Activated T-cell treated with anti-CD3 and anti-CD28 coated beads, Interleukin-2, amount 50 U/mL, for 1 hour (primary cell): Measurements from ENCODE around the gene OST4.

ENCODE experiments used
- DNase-seq: peaks from one replicate; pipeline ENCODE4 v3.0.0-alpha.2; 2020

The OST4 gene

DNA sequence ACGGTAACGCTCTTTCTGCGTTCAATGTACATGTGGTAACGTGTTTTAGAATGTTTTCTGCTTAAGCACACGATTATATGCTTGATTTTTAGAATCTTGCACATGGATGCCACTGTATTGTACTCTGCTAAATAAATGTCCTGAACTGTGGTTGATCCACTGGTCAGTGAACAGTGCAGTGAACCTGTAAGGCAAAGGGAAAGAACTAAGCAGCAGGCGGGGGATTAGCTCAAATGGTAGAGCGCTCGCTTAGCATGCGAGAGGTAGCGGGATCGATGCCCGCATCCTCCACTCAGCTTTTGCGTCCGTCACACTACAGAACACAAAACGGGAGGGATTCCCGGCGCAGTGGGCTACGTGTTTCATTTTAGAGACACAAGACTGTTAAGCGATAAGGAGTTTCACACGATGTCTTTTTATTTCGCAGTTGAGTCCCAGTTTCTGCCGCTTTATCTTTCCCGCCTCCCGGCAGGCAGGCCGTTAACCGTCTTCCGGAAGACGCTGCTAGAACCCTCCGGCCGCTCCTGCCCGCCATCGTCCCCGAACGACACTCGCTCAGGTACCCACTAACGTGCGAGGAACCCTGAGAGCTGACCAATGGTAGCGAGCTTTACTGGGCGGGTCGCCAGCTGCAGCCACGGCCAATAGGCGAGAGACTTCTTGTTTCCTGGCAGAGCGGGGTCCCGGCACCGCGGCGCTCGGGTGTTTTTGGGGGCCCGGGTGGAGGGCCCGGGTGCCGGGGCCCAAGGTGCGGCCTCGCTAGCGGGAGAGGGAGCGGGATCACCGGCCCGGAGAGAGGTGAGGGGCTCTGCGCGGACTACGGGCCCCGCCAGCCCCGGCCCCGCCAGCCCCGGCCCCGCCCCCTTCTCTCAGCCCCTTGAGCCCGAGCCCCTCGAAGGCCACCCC is 20.2 kb downstream of the OST4 start, which contains the start of gene AGBL5:
Gene AGBL5, plus strand, starts transcription at position 673 of the 906 bp plus-strand sequence. CDS start 1,291 bp downstream, outside the sequence.
- peak; percentile 99 for DNase-seq

DNA sequence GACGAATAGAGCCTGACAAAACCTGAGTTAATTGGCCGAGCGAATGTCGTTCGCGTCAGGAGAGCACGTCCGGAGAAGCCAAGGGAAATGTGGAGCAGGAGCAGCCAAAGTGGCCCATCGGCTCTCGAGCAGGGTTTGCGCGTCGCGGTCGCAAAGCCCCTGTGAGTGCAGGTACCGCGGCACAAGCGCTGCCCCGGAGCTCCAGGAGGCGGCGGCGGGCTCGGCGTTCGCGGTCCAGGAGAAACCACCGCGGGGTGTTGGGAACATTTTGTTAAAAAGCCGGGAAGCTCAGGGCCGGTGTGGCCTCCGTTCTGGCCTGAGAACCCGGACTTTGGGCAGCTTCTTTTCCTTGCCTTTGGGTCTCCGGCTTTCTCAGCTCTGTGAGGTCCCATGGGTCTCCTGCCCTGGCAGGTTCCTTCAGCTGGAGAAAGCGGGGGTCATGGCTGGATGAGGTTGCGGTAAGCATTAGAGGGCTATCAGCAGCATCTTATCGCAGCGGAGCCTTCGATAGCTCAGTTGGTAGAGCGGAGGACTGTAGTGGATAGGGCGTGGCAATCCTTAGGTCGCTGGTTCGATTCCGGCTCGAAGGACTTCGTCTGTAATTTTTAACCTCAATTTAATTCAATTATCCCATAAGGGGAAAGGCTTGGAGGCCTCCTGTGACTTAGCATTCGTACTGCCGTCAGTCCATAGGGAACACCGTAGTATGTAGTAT is 21.0 kb downstream of the OST4 start:
- DNase-seq, result peak; percentile 96

DNA sequence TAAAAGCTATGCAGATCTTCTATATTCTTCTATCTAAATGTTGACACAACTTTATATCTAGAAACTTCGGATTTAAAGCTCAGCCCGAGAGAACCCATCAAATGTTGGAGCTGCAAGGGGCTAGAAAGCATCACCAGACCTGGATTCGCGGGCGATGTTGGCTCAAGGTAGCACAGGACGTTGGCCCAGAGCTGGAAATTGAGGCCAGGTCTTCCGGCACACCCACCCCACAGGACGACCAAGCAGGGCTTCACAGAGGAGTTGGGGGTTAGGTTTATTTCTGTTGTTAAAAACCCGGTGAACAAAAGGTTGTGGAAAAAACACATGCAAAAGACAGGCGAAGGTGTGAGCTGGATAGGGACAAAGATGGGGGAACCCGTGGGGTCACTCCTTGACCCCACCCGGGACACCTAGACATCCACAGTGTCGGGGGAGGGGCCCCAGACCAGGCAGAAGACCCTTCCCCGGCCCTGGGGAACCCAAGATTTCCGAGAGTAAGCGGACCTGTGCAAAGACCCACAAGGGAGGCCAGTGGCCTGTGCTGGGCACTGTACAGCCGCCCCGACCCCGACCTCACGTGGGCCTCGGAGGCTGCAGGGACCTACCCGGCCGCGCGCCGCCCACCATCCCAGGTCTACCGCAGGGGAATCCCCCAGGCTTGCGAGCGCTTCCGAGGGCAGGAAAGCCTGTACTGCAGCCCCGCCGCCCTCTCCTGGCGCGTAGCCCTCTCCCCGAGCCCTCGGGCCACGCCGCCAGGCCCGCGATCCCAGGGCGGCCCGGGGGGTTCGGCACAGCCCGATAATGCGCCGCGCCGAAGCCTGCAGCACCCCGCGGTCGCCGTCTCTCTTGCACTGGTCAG is 21.8 kb downstream of the OST4 start:
- DNase-seq, result no peak

DNA sequence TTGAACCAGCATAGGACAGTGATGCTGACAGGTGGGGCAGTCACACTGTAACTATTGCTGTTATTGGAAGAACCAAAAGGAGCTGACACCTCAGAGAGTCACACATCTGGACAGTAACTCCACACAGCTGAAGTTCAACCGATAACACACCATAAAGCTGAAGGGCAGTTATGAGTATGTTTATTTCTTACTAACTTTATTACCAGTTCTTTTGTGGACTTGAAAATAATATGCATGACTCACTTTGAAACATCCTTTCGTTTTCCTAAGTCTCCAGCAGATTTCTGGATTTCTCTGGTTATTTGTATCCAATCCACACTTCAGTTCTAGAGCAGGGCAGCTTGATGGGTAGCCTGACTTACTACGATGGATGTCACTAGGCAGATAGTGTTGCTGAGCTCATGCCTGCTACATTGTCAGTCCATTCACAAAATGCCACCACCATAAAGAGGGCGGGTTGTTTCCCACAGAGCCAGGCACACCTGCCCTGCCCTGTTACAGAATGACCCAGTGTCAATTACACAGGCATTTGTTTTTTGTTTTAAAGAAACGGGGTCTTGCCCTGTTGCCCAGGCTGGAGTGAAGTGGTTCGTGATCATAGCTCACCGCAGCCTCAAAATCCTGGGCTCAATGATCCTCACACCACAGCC is 28.3 kb downstream of the OST4 start:
- DNase-seq, result no peak

DNA sequence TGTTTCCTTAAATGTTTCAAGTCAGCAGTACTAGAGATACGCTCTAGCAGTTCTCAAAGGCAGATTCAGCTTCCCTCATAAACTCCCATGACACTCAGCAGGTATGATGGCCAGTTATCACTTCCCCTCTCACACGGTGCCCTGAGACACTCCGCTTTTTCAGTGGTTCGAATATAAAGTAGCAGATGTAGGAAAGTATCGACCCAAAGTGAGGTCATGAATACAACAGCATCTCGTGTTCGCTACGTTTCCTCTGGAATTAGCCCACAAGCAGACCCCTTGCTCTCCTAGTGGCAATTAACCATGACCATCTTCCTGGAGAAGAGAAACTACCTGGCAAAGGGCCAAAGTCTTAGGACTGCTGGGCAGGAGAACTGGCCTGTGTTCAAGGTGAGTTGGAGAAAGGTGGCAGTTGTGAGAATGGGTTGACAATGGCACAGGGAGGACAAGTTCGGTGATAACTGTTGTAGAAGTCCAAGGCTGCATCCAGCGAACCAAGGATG is 29.2 kb downstream of the OST4 start:
- DNase-seq, result no peak

DNA sequence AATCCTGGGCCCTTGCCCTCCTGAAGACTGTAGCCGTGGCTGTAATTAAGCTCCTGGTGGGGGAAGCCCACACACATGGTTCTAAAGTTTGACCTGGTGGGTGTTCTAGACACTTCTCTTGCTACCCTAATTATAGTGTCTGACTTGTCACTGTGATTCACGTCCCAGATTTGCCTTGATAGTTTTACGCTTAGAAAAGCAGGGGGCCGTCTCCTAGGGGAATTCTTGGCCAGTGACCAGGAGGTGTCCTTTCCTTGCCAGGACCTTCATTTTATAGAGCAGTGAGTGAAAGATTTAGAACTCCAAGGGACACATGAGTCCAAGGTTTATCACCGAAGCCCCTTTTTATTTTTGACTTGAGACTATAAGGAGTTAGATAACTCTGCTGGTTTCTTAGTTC is 29.7 kb downstream of the OST4 start:
- DNase-seq, result no peak

DNA sequence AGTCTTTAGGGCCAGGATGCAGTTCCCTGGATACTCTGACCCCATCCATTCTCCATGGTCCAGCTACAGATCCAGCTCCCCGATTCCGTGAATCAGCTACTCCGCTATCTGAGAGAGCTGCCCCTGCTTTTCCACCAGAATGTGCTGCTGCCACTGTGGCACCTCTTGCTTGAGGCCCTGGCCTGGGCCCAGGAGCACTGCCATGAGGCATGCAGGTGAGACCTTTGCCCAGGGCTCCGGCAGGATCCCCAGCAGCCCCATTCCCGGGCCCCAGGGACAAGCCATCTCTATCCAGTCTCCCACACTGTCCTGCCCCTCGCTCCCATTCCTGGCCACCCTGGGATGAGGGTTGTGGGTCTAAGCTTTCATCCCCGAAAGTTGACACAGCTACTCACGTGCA is 31.2 kb downstream of the OST4 start:
- DNase-seq, result no peak

DNA sequence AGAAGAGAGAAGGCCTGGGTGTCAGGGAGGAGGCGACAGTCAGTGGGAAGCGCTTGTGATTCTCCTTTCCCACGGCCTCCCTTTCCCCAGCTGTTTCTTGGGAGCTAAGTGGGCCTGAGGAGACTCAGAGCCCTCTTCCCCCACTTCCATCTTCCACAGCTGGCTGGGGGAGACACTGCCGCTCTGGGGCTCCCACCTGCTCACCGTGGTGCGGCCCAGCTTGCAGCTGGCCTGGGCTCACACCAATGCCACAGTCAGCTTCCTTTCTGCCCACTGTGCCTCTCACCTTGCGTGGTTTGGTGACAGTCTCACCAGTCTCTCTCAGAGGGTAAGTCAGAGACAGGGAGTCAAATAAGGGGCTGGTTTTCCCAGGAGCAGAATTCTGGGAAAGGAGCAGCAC is 31.6 kb downstream of the OST4 start:
- no peak for DNase-seq

DNA sequence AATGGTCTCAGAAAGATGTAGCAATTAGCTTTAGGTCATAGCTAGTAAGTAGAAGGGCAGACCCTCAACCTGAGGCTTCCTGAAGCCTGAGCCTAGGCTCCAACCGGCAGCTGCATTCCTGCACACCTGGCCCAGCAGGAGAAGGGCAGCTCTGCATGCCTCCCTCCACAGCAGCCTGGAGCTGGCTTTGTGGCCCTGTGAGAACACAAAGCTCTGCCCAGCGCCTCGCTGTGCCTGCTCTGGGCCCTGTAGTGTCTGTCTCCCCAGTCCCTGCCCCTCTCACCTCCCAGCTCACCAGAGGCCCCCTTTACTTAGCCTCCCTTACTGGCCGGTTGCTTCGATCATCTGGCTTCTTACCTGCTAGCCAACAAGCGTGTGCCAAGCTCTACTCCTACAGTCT is 32.0 kb downstream of the OST4 start:
- DNase-seq, result no peak

DNA sequence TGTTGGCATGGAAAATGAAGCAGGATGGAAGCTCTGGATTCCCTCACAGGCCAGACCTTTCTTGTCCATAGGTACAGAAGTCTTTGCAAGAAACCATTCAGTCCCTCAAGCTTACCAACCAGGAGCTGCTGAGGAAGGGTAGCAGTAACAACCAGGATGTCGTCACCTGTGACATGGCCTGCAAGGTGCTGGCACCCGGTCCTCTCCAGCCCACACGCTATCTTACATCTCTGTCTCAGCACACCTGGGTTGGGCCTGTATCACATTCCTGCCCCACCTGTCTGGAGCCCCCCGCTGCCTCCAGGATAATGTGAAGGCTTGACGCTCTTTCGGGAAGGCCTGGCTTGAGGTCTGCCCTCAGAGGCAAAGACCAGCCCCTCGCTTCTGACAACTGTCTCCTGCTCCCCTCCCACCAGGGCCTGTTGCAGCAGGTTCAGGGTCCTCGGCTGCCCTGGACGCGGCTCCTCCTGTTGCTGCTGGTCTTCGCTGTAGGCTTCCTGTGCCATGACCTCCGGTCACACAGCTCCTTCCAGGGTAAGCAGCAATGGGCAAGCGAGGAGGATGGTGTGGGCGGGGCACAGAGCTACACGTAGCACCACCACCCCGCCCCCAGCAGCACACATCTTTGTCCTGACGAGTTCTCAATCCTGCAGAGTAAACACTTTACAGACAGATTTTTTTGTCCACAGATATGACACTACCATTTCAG is 32.7 kb downstream of the OST4 start:
- no peak for DNase-seq

DNA sequence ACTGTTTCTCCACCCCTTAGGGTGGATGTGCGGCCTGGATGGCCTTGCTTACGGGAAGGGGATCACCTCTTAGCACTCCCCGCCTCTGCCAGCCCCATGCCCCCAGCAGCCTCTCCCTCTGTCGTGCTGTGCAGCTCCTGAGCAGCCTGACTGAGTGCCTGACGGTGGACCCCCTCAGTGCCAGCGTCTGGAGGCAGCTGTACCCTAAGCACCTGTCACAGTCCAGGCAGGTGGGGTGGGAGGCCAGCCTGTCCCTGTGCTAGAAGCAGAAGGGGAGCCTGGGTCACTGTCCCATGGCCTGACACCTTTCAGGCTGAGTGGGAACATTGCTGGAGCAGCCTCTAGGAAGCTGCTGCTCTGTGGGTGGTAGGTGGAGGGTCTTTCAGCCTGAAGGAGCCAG is 33.4 kb downstream of the OST4 start:
- no peak for DNase-seq

DNA sequence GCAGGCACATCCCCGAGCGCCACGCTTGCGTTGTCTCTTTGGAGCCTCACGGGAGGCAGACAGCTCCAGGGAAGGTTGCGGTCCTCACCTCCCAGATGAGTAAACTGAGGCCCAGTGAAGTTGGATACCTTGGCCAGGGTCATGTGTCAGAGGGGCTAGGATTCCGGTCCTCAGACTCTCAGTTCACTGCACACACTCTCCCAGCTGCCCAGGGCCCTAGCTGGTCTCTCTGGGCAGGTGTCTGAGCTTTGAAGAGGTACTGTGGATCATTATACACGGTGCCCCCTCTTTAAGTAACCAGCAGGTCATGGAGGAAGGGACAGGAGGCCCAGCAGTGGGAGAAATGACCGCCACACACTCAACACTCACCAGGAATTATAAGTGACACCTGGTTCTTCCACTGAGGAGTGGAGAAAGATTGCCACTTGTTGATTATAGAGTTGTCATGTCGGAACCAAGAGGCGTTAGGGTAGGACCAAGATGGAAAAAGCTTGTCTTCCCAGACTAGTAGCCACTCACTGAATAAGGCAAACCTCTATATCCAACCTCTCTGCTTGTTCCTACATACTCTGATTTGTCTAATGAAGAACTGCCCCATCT is 38.1 kb downstream of the OST4 start:
- peak; percentile 23 for DNase-seq

DNA sequence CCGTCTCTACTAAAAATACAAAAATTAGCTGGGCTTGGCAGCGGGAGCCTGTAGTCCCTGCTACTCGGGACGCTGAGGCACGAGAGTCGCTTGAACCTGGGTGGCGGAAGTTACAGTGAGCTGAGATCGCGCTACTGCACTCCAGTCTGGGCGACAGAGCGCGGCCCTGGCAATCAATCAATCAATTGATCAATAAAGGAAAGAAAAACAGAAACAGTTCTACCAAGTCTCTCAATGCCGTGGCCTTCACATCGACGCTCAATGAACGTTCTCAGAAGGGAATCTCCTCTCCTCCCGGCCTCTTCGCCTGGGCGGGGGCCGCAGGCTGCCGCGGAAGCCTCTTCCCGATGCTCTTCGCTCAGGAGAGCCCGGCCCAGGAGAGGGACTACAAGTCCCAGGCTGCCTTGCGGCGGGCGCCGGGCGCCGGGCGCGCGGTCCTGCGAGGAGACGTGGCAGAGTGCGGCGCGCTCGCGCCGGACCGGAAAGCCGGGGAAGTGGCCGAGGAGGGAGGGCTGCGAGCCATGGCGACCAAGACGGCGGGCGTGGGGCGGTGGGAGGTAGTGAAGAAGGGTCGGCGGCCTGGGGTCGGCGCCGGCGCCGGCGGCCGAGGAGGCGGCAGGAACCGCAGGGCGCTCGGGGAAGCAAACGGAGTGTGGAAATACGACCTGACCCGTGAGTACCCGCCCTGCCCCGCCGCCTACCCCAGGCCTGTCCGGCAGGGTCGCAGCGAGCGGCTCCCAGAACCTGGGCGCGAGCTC is 38.8 kb downstream of the OST4 start, which contains the start of gene TMEM214:
Gene TMEM214, plus strand, starts transcription at position 471 of the 758 bp plus-strand sequence. Its CDS starts 51 bp downstream, at position 522.
- DNase-seq, result peak; percentile 80

DNA sequence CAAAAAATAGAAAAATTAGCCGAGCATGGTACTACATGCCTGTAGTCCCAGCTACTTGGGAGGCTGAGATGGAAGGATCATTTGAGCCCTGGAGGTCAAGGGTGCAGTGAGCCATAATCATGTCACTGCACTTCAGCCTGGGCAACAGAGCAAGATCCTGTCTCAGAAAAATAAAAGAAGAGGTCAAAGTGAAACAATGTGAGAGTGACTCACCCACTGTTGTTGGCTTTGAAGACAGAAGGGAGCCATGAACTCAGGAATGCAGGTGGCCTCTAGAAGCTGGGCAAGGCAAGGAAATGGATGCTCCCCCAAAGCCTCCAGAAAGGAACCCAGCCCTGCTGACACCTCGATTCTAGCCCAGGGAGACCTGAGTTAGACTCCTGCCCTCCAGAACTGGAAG is 42.4 kb downstream of the OST4 start:
- DNase-seq, result no peak

DNA sequence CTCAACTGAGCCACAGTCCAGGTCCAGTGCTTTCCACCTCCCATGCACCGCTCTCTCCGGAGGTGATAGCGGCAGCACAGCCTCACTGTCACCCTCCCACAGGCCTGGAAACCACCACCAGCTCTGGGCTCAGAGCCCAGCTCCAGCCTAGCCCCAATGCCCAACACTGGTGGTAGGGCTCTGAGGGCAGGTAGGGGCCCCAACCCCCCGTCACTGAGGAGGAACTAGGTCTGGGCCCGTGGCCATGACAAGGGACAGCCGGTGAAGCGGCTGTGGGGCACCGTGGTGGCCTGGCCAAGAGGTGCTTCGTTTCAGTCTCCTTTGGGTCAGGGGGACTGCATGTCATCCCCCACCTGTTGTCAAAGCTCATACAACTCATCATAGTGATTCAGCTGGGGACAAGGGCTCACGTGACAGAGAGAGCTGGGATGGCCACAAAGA is 44.2 kb downstream of the OST4 start:
- DNase-seq, result no peak

DNA sequence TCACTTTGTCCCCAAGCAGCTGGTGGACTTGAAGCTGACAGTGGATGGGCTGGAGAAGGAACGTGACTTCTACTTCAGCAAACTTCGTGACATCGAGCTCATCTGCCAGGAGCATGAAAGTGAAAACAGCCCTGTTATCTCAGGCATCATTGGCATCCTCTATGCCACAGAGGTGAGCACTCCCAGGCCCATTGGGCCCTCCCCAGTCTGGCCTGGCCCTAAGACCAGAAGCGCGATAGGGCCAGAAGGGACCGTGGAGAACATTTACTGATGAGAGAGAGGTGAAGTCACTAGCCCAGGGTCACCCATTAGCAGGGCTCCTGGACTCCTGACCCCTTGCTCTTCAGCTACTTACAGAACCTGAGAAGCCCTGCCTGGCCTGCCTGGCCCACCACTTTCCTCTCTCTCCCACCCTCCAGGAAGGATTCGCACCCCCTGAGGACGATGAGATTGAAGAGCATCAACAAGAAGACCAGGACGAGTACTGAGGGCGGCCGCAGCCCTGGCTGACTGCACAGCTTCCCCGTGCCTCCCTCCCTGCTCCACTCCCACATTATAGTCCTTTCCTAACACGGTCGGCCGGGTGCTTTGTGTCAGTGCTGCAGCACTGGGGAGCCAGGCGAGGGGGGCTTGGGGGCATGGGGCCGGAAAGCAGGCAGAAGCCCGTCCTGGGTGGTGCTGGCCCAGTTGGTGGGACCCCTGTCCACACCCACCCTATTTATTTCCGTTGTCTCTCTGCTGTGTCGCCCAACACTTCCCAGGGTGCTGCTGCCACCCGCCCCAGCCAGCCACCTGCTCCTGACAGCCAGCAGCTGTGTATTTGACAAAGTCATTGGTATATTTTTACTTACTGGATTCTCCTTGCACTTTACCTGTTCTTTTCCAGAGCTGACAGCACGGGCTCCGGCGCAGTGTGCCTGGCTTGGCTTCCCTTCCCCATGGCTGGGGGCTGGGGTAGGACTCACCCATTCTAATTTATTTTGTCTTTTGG is 45.3 kb downstream of the OST4 start:
- DNase-seq, result no peak

DNA sequence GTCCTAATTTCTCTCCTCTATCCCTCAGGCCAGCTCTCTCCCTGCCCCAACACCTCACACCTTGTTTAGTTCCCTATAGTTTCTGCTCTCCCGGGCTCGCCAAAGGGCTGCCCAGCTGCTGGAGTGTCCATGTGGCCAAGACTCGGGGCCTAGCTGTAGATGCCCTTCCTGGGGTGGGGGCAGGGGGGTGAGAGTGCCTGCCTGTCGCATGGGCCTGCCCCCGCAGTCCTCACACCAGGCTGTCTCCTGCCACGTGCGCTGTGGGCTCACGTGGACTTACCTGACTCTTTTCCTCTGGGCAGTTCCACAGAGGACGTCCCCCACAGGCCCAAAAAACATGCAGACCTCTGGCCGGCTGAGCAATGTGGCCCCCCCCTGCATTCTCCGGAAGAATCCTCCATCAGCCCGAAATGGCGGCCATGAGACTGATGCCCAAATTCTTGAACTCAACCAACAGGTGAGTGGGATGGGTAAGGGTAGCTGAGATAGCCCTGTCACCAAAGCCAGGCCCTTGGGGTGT is 46.1 kb downstream of the OST4 start:
- no peak for DNase-seq

DNA sequence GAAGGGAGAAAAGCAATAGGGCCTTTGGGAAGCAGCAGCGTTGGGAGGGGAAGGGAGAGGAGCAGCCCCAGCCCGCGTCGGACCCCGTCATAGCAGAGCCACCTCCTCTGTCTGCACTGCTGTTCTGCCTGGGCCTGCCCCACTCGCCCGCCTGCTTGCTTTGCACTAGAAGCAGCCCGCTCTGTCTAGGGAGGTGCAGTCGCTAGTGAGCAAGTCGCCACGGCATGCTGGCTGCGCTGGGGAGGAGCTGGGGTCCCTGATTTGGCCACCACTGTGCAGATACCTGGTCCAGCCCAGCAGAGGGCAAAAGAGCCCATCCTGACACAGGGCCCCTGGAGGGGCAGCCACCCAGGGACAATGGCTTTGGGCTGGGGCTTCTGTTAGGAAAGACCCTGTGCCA is 46.6 kb downstream of the OST4 start:
- DNase-seq, result no peak

DNA sequence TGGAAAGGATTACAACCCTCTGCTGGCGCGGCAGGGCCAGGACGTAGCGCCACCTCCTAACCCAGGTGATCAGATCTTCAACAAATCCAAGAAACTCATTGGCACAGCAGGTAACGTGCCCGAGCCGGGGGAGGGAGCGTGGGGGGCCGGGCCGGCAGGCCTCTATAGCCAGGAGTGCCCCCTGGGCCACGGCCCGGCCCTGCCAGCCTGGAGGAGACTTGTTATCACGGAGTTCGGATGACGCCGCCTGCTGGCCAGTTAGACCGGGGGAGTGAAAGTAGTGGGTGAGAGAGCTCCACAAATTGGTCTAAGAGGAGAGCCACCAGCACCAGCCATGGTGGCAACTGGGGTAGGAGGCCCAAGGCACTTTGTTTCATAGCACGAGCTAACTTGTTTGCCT is 47.3 kb downstream of the OST4 start:
- no peak for DNase-seq
